CD4-positive, alpha-beta T cell treated with Interleukin-4 for 4 hours (primary cell): ENCODE data around the gene RCAN2.

ENCODE experiments used
- DNase-seq: peaks from one replicate; pipeline ENCODE4 v3.0.0-alpha.2; 2020

RCAN2 gene

DNA sequence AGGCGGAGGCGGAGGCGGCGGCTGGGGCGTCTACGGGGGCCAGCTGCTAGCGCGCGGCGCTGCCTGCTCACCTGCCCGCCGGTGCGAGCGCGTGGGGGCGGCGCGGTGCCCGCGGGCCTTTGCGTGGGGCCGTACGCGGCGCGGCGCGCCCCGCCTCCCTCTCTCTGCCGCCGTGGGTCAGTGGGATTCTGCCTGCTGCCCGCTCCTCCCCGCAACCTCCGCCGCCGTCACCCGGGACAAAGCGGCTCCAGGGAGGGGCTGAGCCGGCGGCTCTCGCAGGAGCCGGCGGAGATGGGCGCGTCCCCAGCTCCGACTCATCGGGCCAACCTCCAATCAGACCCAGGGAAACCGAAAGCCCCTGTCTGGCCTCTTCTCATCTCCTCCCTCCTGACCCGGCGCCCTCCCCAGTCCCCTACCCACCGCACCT lies at the start of gene RCAN2:
RCAN2 (minus strand) TSS at position 249 of the 427 bp plus-strand sequence.
- no peak for DNase-seq

DNA sequence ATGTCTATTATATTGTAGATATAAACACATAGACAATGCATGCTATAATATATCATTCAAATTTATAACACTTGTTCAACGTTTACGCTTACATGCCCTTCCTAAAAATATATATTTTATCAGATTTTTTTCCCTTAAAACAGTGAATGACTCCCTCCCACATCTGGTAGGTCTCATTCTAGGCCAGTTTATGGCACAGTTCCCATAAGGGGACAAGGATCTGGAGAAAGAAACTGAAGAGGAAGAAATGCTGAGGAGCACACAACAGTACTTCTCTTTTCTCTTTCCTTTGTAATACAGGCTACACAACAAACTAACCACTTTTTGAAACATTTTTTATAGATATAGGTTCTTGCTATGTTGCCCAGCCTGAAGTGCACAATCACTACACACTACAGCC lies 48.6 kb upstream of the RCAN2 start:
- DNase-seq = no peak

DNA sequence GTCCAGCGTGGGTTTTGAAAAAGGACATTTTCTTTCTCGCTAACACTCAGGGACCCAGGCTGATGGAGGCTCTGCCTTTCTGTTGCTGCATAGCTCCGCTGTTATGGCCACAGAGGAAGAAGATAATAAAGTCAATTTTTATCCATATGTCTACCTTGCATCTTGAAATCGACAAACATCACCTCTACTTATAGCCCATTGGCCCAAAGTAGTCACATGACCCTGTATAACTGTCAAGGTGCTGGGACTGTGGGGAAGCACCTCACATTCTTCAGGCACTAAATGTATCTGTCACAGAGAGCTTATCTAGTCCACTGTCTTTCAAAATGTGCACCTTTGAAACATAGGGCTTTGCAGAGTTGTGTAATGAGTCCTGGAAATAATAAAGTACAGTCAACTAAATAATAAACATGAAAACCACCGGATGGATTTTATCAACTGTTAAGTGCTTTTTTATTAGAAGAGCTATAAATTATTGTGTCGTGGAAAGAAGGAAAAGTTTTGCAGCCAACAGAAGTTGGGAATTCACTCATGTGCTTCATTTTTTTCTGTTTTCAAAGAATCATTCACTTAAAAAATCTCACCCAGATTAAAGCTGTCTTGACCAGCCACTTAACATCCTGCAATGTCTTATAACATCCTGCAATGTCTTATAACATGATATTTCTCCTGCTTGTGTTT lies 47.7 kb upstream of the RCAN2 start:
- no peak for DNase-seq

DNA sequence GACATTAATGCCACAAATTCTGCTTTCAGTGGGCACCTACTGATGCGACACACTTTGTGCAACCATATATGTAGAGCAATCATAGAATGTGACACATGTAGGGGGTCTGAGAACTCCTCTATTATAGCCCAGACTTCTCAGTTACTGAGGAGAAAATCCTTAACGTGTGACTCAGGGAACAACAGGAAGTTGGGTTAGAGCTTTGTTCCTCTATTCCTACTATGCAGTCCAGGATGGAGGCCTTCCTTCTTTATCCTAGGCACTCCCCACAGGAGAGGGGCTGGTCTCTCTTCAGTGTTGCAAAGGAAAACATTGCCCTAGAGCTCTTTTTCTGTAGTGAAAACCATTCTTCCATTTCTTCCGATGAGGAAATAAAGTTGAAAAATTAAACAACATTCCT lies 39.6 kb upstream of the RCAN2 start:
- no peak for DNase-seq

DNA sequence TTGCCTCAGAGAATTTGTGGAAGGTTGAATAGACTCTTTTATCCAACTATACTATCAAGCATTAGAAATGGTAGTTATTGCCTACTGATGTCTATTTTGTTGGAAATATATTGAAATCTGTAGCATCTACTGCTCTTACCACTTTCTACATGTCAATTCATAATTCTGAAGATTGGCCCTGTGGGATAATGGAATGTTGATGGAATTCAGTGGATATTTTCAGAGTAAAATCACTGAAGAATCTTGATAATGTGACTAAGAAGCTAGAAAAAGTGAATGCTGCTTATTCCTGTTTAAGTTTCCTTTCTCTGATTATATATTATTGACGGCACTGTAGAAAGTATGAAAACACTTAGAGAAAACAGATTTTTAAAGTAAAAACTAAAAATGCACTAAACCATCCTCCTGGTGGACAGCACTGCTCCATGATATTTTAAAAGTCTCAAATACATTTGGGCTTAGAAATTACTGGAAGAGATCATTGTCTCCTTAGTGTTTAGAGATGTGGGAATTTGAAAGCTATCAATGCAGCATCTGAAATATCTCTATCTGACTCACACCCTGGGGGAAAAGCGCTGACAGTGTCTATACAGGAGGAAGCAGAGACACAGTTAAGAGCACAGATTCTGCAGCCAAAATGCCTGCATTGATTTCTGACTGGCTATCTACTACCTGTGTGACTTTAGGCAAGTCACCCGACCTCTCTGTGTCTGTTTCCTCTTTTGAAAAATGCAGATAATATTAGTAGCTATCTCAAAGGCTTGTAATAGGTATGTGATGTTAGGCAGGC lies 37.9 kb upstream of the RCAN2 start:
- DNase-seq = no peak

DNA sequence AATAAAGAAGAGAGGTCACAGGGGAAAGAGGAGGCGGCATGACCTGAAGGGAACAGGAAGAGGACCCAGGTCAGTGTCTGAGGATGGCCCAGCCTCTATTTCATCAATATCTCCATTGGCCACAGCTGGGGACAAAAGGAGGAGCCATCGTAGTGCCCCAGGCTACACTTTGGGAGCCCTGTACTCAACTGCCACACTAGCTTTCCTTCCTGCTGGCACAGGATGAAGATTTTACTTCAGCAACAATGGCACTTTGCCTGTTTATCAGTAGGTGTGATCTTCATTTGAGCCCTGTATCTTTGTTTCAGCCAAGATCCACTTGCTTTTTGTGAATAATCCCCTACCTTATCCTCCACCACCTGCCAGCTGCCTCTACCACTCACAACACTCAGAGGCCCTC lies 35.4 kb upstream of the RCAN2 start:
- DNase-seq = no peak

DNA sequence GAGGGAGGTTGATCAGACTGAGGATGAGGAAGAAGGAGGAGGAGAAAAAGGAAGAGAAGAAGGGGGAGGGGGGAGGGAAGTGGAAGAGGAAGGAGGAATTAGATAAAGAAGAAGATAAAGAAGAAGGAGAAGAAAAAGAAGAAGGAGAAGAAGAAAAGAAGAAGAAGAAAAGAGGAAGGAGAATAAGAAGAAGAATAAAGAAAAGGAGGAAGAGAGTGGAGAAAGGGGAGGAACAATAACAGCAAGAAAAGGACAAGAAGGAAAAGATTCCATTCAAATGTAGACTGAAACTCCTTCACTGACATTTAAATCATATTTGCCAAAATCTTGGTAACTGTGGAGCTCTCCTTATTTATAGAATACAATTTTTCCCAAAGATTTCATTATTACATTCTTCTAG lies 34.3 kb upstream of the RCAN2 start:
- DNase-seq = no peak

DNA sequence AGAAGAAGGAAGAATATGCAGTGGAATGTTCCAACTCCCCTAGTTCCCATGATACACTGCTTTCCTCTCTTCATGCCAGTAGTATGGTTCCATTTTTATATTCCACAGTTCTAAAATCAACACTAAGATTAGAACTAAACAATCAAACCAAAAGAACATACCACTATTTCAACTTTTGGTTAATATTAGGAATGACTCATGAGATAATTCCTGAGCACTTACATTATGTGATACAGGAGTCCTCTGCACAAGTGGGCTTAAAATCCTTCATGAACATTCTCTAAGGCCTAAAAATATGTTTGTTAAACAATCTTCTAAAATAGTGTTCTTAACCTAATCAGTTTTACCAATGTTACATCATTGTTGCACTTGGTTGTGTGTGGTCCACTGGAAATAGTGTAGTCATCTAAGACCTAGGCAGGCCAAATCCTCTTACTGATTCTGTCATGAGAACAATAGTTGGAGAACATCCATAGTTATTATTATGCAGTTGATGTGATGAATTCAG lies 30.3 kb upstream of the RCAN2 start:
- DNase-seq = no peak

DNA sequence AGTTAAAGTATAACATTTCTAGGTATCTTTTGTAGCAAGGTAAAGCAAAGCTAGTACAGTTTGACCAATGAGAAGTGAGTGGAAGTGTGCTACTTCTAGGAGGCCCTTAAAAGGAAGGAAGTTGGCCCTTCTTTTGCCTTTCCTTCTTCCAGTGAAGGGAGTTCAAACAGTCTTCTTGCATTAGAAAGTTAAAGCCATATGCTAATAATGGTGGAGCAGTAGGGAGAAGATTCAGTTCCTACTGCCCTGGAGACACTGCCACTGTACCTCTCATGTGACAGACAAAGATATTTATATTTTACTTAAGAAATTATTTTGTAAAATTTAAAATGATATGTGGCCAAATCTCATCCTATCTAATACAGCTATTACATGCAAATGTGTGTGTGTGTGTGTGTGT lies 26.0 kb upstream of the RCAN2 start:
- no peak for DNase-seq

DNA sequence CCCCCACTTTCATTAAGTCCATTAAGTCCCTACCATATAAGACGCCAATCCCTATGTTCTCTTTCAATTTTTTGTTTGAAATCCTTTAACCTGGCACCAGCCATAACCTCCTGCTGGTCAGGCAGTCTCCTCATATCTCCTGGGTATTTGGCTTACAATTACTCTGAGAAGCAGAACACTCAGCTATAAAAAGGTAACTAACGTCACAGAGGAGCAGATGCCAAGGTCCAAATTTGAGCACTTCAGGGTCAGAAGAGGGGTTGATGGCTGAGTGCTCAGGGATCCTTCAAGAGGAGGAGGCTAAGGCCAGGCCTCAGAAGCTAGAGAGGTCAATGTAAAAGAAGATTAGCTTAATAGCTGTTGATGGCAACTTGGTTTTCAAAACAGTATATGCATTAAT lies 22.3 kb upstream of the RCAN2 start:
- no peak for DNase-seq

DNA sequence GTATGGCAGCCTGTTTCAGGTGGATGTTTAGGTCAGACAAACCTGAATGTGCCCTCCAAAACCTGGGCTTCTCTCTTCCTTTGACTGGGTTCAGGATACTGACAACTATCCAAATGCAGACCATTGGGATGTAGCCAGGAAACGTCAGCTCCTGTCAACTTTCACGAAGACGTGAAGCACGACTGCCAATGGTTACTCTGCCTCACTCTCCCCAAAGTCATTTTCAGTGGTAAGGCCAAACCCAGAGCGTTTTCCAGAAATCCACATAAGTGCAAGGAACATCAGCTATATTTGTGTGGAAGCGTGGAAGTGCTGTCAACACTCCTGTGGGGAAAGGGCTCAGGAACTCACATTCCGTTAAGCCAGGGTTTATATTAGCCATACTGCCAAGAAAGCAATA lies 20.1 kb upstream of the RCAN2 start:
- DNase-seq = no peak

DNA sequence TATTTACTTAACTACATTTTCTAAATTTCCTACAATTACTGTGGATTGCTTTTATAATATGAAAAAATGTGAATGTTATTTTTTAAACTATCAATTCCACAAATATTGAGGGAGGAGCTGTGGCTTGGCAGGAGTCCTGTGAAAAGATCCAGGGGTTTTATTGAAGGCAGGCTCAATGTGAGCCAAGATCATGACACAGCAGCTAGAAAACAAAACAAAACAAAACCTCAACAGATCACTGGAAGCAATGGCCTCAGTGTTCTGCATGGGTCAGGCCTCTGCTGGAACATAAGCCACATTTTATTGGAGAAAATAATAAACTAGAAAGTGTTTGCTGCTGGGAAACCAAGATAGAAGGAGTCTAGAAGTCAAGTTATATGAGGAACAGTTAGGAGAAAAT lies 19.4 kb upstream of the RCAN2 start:
- no peak for DNase-seq

DNA sequence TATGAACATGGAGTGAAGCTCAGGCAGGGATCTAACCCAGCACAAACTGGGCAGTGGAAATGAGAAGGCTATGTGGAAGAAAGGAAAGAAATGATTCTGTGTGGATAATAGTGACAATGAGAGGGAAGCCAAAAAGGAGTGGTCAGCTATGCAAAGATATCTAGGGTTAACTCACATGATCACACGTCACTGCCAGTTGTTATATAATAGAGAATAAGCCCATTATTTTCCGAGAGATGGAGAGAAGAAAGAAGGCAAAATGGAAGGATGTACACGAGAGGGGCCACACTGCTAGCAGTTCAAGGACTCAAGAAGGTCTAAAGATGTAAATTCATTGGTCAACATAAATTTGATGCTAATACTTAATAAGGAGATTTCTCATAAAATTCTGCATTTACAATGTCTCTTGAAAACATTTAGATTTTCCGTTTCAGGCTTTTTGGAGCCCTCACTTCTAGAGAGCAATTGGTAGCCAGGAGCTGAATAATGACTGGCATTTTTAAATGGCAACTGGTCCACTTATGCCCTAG lies 18.8 kb upstream of the RCAN2 start:
- no peak for DNase-seq

DNA sequence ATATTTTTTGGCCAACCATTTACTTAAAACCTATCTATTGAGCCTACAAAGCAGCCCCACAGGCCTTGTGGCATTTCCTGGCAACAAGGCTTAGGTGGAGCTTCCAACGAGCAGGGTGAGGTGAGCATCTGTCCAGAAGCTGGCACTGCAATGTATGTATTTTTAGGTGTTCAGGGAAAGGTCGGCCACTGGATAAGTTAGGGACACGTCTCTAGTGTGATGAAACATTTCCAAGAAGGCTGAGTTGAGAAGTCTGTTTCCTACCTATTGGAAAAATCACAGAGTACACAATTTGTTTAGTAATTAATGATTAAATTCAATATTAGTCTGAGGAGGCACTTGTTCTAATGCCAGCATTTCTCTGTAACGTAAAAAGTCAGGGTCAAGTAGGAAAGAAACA lies 17.8 kb upstream of the RCAN2 start:
- DNase-seq = no peak

DNA sequence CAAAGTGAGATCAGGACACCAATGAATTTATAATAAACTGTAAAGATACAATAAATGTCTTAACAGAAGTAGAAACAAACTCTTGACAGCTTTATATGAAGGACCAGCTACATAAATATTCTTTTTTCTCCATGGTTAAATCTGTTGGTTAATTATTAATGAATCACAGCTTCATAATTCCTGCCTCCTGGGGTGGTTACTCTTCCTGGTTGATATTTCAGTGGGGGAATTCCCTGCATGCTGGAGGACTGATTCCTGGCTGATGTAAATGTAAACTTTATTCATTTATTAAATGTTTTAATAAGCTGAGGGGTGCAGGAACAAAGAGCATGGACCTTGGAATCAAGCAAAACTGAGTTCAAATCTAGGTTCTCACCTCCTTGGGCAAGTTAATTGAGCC lies 16.2 kb upstream of the RCAN2 start:
- no peak for DNase-seq

DNA sequence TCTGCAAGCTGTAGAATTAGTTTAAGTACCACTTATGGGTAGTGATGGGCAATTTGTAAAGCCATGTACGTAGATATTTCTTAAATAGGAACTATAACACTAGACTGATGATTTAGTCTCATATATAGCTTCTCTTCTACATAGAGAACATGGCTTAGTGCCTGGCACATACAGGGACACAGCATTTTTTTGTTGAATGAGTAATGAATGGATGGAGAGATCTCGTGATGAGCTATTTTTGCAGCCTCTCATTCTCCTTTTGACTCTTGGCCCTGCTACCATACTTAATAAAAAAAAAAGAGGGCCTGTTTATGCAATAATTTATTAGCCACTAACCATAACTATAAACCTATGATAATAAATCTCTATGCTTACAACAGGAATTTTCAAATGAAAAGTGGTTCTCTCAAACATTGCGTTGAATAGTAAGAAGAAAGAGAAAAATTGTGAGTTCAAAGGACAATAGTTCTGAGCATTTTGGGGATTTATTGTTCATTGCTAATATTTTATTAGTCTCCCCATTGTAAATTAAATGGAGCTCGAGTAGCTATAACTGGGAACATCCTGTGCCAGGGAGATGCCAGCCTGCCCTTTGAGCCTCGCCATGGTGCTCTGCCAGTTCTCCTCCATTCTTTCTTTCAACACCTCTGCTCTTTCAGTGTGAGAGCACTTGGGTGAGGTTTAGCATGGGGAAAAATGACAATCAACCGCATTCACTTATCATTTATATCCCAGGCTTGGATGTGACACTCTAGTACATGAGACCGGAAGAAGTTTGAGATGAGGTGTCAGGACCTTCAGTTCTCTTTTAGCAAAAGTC lies 14.7 kb upstream of the RCAN2 start:
- no peak for DNase-seq

DNA sequence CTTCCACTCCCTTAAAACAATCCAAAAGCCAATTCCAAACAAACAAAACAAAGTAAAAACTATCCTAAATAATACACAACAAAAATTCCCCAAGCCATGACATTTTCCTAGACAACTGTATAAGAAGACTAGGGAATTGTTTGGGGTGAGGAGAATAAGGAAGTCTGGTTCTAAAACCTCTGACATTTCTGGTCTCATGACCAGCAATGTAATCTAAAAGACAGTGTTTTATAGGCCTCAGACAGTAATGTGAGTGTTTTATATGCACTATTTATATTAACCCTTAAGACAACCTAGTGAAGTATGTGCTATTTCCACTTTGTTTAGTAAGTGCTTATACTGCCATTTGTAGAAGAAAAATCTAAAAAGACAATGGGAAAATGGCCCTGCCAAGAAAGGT lies 13.0 kb upstream of the RCAN2 start:
- no peak for DNase-seq

DNA sequence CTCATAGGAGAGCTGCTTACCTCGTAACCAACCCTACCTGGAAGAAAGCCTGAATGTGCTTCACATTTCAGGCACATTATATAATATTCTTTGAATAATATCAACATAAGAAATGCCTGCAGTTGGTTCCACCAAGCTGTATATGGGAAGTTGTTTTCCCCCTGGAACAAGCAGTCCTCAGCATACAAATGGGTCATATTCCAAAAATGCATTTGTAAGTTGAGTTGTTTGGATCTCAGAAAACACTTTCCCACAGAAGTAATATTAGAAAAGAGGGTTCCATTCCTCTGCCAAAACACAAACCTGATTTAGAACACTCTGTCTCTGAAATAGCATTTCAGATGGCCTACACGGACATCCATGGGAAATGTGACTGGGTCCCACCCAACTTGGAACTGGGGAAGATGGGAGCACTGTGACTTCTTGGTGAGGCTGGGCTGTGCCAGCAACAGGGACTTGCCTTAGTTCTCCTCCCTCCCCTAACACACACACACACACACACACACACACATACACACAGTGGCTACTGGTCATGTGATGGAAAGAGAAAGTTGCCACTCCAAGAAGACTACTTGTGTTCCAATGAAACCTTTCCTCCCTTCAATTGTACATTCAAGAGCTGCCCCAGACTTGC lies 11.4 kb upstream of the RCAN2 start:
- no peak for DNase-seq

DNA sequence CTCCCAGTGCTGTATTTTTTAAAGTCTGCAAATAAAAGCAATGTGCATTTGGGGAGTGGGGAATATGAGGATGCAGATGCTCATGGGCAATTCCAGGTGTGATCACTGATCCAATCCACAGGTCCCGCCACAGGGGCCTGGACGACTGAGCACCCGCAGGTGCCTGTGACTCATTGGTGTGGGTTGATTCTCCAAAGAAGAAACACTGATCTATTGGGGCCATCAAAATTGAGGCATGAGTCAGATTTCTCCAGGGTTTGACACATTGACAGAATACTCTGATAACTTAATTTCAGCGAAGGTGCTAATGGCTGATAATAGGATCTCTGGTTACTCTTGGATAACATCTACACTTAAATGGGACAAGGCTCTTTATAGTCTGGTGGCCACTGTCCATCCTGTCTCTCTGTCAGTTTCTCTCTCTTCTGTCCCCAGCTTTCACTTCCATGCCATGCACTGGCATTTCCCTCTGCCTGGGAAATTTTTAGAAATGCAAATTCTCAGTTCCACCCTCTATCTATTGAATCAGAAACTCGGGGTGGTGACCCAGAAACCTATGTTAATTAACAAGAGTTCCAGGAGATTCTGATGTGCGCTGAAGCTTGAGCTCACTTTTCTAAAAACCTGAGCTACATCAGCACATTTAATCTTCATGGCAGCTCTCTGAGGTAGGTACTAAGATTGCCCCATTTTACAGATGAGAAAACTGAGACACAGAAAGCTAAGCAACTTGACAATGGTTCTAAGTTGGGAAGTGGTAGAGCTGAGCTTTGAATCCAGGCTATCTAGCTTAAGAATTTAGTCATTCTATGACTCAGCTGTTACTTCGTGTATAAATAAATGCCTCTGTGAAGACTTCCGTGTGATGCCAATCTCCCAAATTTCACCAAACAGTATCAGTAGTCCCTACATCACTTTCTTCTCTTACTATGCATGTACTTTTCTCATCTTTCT lies 10.2 kb upstream of the RCAN2 start:
- DNase-seq = no peak

DNA sequence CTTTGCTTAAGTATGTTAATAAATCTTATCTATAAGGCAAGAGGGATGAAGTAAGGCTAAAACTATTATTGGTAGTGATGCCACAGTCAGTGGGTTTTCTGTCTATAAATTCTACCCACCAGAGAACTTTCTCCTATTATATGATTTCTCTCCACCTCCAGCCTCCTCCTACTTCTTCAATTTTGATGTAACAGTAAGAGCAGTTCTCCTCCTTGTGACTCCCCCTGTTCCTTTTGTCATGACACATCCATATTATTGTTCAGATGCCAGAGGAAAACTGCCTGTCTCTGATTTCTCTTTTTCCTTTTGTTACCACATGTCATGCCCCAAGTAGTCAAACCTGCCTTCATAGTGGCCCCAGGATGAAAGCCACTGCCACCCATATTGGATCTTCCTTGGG lies 9.1 kb upstream of the RCAN2 start:
- DNase-seq = no peak
